Endothelial cell (in vitro differentiated cells): ENCODE measurements around the gene PIP4K2C. TPM values are rescaled to one million over a fixed set of nuclear protein-coding genes. Genes with fewer than 3 reads are reported as not detected.

ENCODE experiments used
- DNase-seq: peaks from one replicate; pipeline ENCODE4 v3.0.0; 2021; ENCODE audit warnings: low spot score
- H3K27ac Mint-ChIP-seq: one replicate; pipeline ENCODE4 v1.8.0; 2021; ENCODE audit warnings: mixed read lengths, inconsistent platforms; ENCODE audit not compliant: unreplicated experiment
- H3K27me3 Mint-ChIP-seq: one replicate; pipeline ENCODE4 v1.8.0; 2021; ENCODE audit warnings: mild to moderate bottlenecking, moderate library complexity, mixed read lengths, inconsistent platforms; ENCODE audit not compliant: unreplicated experiment
- H3K36me3 Mint-ChIP-seq: one replicate; pipeline ENCODE4 v1.8.0; 2021; ENCODE audit warnings: mild to moderate bottlenecking, low read depth, mixed read lengths, inconsistent platforms; ENCODE audit not compliant: unreplicated experiment
- H3K4me1 Mint-ChIP-seq: one replicate; pipeline ENCODE4 v1.8.0; 2021; ENCODE audit warnings: mild to moderate bottlenecking, mixed read lengths, inconsistent platforms; ENCODE audit not compliant: unreplicated experiment
- H3K4me3 Mint-ChIP-seq: one replicate; pipeline ENCODE4 v1.8.0; 2021; ENCODE audit warnings: mild to moderate bottlenecking, mixed read lengths, inconsistent platforms; ENCODE audit not compliant: unreplicated experiment
- H3K9me3 Mint-ChIP-seq: one replicate; pipeline ENCODE4 v1.8.0; 2021; ENCODE audit warnings: mixed read lengths, inconsistent platforms; ENCODE audit not compliant: unreplicated experiment
- total RNA-seq: library from RNA; stranded (reverse); fragmentation: NEBNext Ultra II Directional; extraction: Animal tissue kit (Norgen Biotek cat#: 25700); gene quantifications from one replicate; pipeline ENCODE4 v1.2.1, GENCODE V29; 2021; ENCODE audit not compliant: unreplicated experiment
- TF ChIP-seq, protein P1 (sequence below): fragments of 200-600 bp; sonication (generic); IDR thresholded peaks from one replicate; pipeline ENCODE4 v1.5.0; 2021; ENCODE audit warnings: antibody characterized with exemption; ENCODE audit not compliant: unreplicated experiment

PIP4K2C gene
- total RNA-seq, 1 donor from 2014 or later = 18.5 TPM

DNA sequence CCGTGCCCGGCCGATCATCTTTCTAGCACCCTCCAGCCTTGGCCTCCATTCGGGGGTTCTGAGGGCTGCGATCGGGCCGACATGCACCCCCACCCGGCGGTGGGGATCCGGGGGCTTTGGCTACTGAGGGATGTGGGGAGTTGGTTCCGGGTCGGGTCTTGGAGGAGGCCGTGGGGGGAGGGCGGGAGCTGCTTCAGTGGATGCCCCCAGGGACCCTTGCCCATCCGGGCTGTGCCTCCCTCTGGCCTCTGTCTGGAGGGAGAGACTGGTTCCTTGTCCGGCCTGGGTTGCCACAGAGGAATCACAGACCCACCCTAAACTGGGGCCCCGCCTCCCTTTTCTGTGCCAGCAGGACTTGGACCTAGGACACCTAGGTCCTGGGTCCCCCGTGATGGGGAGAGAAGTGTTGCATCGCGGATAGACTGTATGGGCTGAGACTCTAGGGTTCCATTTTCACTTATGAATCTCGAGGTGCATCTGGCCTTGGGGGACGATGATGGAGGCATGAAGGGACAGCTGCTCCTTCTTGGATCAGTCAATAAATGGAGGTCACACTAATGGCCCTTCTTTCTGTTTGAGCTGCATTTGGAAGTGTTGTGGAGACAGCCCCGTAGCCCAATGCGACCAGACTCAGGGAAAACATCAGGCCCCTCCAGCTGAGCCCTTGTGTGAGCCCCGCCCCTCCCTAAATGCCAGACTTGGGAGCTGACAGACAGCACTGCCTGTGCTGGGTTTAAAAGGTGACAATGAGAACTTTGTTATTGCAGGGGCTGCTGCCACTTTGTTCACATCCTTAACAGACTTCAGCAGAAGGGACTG lies 14.2 kb downstream of the PIP4K2C start:
- peak overlapping the region; percentile 89 for H3K27ac Mint-ChIP-seq
- H3K9me3 Mint-ChIP-seq = no peaks in the 10 kb centered on the region
- H3K36me3 Mint-ChIP-seq = peaks cover 33% of the 10 kb centered on the region
- peaks cover 20% of the 10 kb centered on the region for H3K4me1 Mint-ChIP-seq
- peaks cover 14% of the 10 kb centered on the region for H3K27me3 Mint-ChIP-seq
- DNase-seq = no peak
- TF ChIP-seq, protein P1, sequence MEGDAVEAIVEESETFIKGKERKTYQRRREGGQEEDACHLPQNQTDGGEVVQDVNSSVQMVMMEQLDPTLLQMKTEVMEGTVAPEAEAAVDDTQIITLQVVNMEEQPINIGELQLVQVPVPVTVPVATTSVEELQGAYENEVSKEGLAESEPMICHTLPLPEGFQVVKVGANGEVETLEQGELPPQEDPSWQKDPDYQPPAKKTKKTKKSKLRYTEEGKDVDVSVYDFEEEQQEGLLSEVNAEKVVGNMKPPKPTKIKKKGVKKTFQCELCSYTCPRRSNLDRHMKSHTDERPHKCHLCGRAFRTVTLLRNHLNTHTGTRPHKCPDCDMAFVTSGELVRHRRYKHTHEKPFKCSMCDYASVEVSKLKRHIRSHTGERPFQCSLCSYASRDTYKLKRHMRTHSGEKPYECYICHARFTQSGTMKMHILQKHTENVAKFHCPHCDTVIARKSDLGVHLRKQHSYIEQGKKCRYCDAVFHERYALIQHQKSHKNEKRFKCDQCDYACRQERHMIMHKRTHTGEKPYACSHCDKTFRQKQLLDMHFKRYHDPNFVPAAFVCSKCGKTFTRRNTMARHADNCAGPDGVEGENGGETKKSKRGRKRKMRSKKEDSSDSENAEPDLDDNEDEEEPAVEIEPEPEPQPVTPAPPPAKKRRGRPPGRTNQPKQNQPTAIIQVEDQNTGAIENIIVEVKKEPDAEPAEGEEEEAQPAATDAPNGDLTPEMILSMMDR = no peak
- peak overlapping the region; percentile 93 for H3K4me3 Mint-ChIP-seq

DNA sequence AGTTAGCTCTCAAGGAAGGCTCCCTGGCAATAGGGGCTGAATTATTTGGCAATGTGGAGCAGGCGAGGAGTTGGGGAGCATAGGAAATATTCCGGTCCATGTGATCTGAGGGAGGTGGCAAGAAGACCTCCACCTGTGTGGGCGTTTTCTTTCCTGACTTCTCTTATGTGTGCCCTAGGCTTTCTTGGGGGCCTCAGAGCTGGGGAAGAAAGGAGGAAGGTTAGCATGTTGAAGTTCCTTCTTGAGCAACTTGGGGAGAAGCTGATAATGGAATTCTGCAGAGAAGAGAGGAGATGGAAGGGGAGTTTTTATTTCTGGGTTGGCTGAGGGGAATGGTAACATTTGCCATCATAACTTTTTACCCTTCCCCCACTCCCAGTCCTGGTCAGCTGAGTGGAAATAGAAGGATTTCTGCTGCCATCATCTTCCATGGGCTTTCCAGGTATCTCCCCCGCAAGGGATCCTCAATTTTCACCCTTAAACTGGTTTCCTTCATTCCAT lies 14.9 kb downstream of the PIP4K2C start:
- peaks cover 26% of the 10 kb centered on the region for H3K36me3 Mint-ChIP-seq
- no peak overlapping the region for H3K27ac Mint-ChIP-seq
- no peaks in the 10 kb centered on the region for H3K9me3 Mint-ChIP-seq
- H3K4me1 Mint-ChIP-seq = peaks cover 20% of the 10 kb centered on the region
- H3K4me3 Mint-ChIP-seq = peak overlapping the region; percentile 93
- TF ChIP-seq, protein P1 = no peak
- DNase-seq = no peak
- H3K27me3 Mint-ChIP-seq = peaks cover 16% of the 10 kb centered on the region

DNA sequence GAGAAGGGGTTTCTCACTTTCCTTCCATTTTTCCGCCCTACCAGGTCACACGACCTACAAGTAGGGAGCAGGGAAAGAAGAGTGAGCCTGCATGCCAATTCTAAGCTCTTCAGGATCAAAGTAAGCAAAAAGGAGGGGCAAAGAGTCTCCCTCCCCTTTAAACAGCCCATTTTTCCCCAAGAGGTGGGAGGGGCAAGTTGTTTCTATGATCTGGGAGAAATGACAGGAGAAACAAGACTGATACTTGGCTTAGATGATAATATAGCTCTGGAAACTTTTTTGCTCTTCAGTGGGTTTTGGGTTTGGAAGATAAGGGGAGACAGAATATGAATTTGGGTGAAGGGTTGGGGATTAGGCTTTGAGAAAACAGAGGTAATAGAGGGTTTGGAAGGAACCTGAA lies 15.4 kb downstream of the PIP4K2C start:
- H3K36me3 Mint-ChIP-seq = peaks cover 23% of the 10 kb centered on the region
- H3K9me3 Mint-ChIP-seq = no peaks in the 10 kb centered on the region
- DNase-seq = no peak
- peaks cover 16% of the 10 kb centered on the region for H3K27me3 Mint-ChIP-seq
- peaks cover 20% of the 10 kb centered on the region for H3K4me1 Mint-ChIP-seq
- peak overlapping the region; percentile 93 for H3K4me3 Mint-ChIP-seq
- H3K27ac Mint-ChIP-seq = no peak overlapping the region
- TF ChIP-seq, protein P1 = no peak

DNA sequence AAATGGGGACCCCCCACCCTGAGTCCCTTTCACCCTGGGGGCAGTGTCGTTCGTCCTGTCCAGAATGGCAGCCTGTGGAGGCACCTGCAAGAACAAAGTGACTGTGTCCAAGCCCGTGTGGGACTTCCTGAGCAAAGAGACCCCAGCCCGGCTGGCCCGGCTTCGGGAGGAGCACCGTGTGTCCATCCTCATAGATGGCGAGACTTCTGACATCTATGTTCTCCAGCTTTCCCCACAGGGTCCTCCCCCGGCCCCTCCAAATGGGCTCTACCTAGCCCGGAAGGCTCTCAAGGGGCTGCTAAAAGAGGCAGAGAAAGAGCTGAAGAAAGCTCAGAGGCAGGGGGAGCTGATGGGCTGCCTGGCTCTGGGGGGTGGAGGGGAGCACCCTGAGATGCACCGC lies 15.8 kb downstream of the PIP4K2C start:
- TF ChIP-seq, protein P1 = no peak
- Mint-ChIP-seq H3K27ac (no peak overlapping the region), H3K9me3 (no peaks in the 10 kb centered on the region), H3K4me1 (peaks cover 20% of the 10 kb centered on the region), H3K4me3 (peak overlapping the region; percentile 93), H3K36me3 (peaks cover 19% of the 10 kb centered on the region), H3K27me3 (peaks cover 16% of the 10 kb centered on the region)
- no peak for DNase-seq

DNA sequence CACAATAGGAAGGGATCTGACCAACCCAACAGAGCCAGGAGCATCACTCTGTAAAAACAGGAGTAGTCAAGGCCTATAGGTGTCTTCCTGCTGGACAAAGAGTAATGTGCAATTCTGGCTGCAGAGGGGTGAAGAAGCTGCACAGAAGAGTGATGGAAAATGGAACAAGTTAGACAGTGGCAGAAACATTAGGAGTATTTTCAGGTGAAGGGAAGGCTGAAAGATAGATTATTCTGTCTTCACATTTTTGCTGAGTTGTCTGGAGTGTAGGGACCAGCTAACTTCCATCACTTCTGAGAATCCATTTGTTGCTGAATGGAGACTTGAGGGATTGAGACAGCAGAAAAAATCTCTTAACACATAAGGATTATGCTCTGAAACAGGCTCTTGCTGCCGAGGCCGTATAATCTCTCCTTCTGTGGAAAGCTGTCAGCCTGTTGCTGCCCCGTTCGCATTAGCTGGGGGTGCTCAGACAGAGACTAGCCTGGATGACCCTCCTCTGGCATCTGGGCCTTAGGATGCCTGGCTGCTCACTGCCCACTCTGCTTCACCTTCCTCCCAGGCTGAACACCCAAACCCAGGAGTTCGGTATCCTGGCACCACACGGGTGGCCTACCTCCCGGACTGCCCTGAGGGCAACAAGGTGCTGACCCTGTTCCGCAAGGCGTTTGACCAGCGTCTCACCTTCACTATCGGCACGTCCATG lies 17.1 kb downstream of the PIP4K2C start:
- TF ChIP-seq, protein P1 = no peak
- peak overlapping the region; percentile 45 for H3K27ac Mint-ChIP-seq
- H3K36me3 Mint-ChIP-seq = peaks cover 12% of the 10 kb centered on the region
- no peak for DNase-seq
- no peaks in the 10 kb centered on the region for H3K9me3 Mint-ChIP-seq
- peaks cover 18% of the 10 kb centered on the region for H3K4me1 Mint-ChIP-seq
- H3K27me3 Mint-ChIP-seq = peaks cover 12% of the 10 kb centered on the region
- peak overlapping the region; percentile 58 for H3K4me3 Mint-ChIP-seq
